Measurements from ENCODE around the gene TNIK.
"Not testable (repeated sequence)": the region's sequence is repeated elsewhere in the genome, so short reads cannot be mapped to it uniquely, and the experiment has no call there.

The TNIK gene

GRCh38 chr3:171304498-171304897 lies 155.7 kb downstream of the TNIK start:
- not testable (repeated sequence) for DNase-seq

- not testable (repeated sequence) for DNase-seq
These were observed 156.2 kb downstream of the TNIK start for GRCh38 chr3:171304017-171304416.

DNA sequence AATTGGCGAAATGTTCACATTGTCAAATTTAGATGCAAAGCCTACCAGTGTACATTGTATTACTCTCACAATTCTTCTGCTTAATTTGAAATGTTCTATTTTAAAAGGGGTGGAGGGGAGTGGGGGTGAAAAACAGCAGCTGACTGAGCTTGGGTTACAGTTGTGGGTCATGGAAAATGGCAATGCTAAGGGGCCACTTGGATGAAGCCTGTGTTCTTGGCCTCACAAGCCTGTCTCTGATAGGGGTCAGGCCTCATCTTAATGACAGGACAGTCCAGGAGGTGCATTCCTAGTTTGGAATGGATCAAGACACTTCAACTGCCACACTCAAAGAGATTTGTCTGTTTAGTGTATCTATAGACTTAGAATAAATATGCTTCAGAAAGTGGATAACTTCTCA lies 158.2 kb downstream of the TNIK start:
- DNase-seq, result no peak

GRCh38 chr3:171301002-171301401 lies 159.2 kb downstream of the TNIK start:
- DNase-seq, result no peak

GRCh38 chr3:171297951-171298350 lies 162.3 kb downstream of the TNIK start:
- no peak for DNase-seq

DNA sequence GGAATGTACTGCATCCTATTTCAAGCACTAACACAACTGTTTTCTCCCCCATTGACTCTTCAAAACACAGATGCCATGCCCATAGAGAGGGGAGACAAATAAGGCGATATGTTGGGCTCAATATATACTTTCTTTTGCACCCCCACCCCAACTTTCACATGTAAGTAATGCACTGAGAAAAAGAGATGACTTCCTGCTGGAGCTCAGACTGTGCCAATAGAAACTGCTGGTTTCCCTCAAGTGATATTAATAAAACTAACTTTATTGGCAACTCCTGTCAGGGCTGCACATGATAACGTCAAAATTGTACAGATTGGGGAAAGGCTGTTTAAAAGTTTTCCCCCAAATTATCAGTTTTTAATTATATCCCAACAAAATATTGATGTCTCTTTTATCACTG lies 163.0 kb downstream of the TNIK start:
- DNase-seq, result no peak

- DNase-seq, result no peak
These were observed 164.5 kb downstream of the TNIK start for GRCh38 chr3:171295484-171296373.

GRCh38 chr3:171293142-171293782 lies 166.9 kb downstream of the TNIK start:
- DNase-seq, result no peak

GRCh38 chr3:171290680-171291079 lies 169.5 kb downstream of the TNIK start:
- no peak for DNase-seq

DNA sequence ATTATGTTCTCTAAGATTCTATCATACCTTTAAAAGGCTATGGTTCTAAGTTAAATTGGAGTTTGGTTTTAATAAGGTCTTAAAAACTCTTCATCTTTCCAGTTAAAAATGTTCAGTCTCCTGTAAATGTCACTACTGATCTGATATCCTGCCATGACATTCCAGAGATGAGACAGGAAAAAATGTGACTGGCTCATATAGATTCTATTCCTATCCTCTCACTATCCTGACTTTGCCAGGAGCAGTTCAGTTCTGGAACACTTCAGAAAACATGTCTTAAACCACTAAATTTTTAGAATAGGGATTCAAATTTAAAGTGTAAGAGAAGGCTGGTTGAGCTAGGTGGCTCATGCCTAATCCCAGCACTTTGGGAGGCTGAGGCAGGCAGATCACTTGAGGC lies 170.9 kb downstream of the TNIK start:
- DNase-seq, result no peak

- DNase-seq, result not testable (repeated sequence)
These were observed 172.4 kb downstream of the TNIK start for GRCh38 chr3:171287761-171288160.

DNA sequence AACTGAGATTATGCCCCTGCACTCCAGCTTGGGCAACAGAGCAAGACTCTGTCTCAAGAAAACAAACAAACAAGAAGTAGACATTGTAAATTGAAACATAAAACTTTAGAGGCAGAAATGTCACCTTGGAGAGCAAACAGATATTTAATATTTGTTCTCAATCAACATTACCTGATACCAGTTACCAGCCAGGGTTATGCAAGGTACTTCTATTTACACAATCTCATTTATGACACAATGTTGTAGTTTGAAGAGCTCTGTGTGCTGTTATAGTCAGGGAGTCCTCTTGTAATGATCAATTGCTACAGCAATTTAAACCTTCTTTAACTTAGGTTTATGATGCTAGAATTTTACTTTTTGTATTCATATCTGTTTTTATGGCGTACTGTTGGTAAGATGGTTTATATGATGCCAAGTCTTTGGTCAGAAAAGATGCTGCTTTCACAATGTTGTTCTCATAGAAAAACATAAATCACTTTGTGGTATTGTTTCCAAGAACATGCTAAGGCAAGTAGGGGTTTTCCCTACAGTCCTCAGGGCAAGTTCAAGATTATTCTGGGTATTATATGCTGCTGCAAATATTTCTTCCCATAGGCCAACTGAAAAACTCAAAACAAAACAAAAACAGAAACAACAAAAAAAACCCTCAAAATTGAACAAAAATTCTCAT lies 173.5 kb downstream of the TNIK start:
- DNase-seq, result no peak

DNA sequence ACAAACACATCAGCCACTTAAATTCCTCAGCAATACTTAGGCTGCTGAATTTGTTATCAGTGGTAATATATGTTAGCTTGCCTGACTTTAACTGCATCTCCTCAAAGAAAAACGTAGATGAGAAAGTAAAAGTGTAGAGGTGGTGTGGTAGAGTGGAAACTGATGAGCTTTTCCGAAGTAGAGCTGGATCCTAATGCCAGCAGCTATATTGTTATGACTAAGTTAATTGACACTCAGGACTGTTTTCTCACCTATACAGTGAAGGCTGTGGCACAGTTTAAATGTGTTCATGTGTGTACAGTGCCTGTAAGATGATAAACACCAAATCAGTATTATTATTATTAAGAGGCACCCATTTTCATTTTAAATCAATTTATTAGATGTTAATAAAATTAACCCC lies 174.9 kb downstream of the TNIK start:
- no peak for DNase-seq

DNA sequence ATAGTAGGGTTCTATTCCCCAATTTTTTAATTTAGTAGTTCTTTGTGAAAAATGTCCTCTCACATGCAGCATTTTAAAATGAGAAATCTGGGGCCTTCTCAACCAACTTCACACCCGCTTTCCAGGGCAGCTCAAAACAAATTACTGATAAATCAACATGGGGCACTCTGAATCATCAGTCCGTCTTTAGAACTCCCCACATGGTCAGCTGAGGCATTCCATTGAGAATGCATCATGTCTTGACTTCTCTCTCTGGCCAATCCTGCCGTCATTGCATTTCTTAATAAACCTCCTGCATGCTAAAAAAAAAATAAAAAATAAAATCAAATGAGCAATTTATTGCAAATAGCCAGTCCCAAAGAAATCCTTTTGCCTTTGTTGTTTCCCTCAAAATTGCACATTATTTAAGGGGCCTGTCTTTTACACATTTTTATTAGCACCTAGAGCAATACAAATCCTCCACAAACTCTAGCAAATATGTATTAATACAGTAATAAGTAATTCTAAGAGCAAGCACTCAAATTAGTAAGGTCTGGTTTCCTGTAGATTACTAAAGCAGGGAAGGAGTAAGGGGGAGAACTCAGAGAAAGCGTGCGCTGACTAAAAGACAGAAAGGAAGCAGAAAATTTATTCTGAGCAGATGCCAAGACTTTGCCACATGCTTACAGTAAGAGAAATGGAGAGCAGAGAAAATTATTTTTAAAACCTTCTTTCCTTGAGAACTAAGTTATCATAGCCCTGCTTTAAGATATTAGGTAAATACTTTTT lies 175.7 kb downstream of the TNIK start:
- DNase-seq, result no peak

DNA sequence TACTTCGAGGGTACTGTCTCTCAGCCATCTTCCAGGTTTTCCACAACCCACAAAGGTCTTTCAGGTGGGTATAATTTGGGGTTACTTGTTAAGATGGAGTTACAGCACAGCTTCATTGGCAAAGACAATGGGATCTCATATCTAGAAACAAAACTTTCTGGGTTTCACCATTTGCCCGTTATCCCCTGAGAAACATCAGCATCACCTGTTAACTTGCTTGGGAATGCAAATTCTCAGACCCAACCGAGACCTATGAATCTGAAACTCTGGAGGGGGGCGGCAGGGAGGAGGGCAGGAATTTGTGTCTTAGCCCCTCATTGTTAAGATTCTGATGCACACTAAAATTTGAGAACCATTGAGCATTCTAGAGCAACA lies 176.4 kb downstream of the TNIK start:
- no peak for DNase-seq

- no peak for DNase-seq
These were observed 176.9 kb downstream of the TNIK start for GRCh38 chr3:171283183-171283847.

GRCh38 chr3:171282041-171282440 lies 178.2 kb downstream of the TNIK start:
- DNase-seq, result no peak

- DNase-seq, result no peak
These were observed 178.8 kb downstream of the TNIK start for GRCh38 chr3:171281256-171281992.

DNA sequence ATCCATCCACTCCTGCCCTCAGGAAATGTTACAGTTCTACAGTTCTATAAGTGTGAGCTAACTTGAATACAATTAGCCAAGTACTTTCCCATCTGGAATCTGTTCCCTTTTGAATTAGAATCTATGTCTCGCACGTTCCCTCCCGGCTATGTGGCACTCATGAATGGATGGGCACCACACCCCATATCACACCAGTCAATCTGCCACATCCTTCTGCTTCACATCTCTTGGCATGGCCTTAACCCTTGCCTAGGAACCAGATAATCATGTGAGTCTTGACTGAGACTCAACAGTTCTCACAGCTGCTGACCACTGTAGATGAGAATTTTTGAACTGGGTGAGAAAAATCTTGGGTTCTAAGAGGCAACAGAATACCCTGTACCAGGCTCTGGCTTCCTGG lies 180.2 kb downstream of the TNIK start:
- DNase-seq, result no peak

- no peak for DNase-seq
These were observed 182.0 kb downstream of the TNIK start for GRCh38 chr3:171278299-171278590.

DNA sequence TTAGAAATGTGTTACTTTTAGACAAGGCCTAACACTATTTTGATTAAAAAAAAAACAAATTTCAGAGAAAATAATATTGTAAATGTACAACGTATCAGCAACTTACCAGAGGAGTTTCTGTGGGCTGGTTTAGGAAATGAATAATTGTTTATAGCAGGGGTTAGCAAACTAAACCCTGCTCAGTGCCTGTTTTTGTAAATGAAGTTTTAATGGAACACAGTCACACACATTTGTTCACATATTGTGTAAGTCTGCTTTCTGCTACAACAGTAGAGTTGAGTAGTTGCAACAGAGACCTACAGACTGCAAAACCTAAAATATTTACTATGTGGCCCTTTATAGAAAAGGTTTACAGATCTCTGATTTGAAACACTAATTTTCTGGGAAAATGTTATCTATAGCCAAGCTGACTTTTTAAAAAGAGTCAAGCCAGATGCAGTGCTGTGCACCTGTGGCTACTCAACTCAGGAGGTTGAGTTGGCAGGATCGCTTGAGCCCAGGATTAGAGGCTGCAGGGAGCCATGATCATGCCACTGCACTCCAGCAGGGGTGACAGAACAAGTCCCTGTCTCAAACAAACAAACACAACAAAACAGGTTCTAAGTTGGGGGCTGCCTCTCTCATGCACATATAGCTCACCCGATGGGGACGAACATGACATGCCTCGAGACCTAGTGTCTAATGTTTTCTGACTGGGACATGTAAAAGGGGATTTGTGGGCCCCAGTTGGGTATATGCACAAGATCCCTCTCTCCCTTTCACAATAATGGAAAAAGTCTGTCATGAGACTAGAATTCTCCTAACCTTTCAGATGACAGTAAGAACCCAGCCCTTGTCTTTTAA lies 182.5 kb downstream of the TNIK start:
- no peak for DNase-seq

Data from stimulated activated naive CD4-positive, alpha-beta T cell (primary cell).